ENCODE measurements around the gene ADGRF1.

DNA sequence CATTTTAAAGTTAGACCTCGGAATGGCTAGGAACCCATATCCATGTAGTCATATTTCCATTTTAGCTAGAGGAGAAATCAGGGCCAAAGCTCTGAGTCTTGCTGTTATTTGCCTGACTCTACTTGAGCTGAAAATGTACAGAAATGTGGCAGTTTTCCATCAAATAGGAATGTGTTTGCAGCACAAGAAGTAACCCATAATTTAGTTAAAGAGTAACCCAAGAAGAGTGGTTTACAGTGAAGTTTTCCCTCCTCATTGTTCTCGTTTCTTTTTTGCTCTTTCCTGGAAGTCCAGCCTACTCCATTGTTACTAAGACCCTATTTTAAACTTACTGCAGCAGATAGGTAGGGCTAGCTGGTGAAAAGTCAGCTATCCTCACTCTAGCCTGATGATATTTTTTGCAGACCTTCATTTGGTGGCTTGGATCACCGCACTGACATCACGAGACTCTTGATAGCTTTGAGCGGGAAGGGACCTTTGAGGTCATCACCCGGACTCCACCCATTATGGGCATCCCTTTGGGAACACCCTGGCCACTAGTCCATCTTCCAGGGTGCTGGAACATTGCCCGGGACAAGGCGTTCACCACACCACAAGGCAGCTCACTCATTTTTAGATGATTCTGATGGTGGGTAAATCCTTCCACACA is 92.4 kb downstream of the ADGRF1 start:
- TF ChIP-seq POLR2AphosphoS5 (IDR thresholded peaks at IDR 0.05) (no peak), POLR2A (IDR thresholded peaks at IDR 0.05) (no peak)
- TF ChIP-seq, protein P1, sequence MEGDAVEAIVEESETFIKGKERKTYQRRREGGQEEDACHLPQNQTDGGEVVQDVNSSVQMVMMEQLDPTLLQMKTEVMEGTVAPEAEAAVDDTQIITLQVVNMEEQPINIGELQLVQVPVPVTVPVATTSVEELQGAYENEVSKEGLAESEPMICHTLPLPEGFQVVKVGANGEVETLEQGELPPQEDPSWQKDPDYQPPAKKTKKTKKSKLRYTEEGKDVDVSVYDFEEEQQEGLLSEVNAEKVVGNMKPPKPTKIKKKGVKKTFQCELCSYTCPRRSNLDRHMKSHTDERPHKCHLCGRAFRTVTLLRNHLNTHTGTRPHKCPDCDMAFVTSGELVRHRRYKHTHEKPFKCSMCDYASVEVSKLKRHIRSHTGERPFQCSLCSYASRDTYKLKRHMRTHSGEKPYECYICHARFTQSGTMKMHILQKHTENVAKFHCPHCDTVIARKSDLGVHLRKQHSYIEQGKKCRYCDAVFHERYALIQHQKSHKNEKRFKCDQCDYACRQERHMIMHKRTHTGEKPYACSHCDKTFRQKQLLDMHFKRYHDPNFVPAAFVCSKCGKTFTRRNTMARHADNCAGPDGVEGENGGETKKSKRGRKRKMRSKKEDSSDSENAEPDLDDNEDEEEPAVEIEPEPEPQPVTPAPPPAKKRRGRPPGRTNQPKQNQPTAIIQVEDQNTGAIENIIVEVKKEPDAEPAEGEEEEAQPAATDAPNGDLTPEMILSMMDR (IDR thresholded peaks at IDR 0.05), result no peak

All from stomach (tissue), 4 donors.